Vagina (tissue), 2 donors: Measurements from ENCODE around the gene PLA2R1. TPM values are rescaled to one million over a fixed set of nuclear protein-coding genes. Genes with fewer than 3 reads are reported as not detected.
"Not testable (repeated sequence)": the region's sequence is repeated elsewhere in the genome, so short reads cannot be mapped to it uniquely, and the experiment has no call there.

Source experiments
- DNase-seq, 2 donors: peaks; one replicate each; pipeline ENCODE4 v3.0.0-alpha.2; 2017; ENCODE audit errors: extremely low spot score in 2 of 2
- H3K27ac ChIP-seq: fragments of 200-600 bp; sonication (generic); one replicate; pipeline ENCODE4 v1.5.1; 2019
- H3K27me3 ChIP-seq: fragments of 200-600 bp; sonication (generic); one replicate; pipeline ENCODE4 v1.5.1; 2019
- H3K36me3 ChIP-seq, 2 donors: fragments of 200-600 bp; sonication (generic); one replicate each; pipeline ENCODE4 v1.5.1; 2017 to 2019
- H3K4me1 ChIP-seq: fragments of 200-600 bp; sonication (generic); one replicate; pipeline ENCODE4 v1.5.1; 2019
- H3K4me3 ChIP-seq, 2 donors: fragments of 200-600 bp; sonication (generic); 1 replicate in 1 of 2; 2 replicates in 1 of 2; pipeline ENCODE4 v1.5.1; 2016 to 2019
- H3K9me3 ChIP-seq: fragments of 200-600 bp; sonication (generic); one replicate; pipeline ENCODE4 v1.5.1; 2019
- CTCF ChIP-seq, 3 experiments: fragments of 450-650 bp in 2 of 3; fragments of 200-600 bp in 1 of 3; sonication (generic) in 1 of 3; IDR thresholded peaks; one replicate each; pipeline ENCODE4 v1.5.1; 2017 to 2019; ENCODE audit warnings: antibody characterized with exemption in 3 of 3, mild to moderate bottlenecking in 2 of 3, moderate library complexity in 2 of 3
- POLR2A ChIP-seq, 2 donors: fragments of 450-650 bp; IDR thresholded peaks; one replicate each; pipeline ENCODE4 v1.6.1; 2017; ENCODE audit warnings: antibody characterized with exemption in 2 of 2, mild to moderate bottlenecking in 2 of 2, moderate library complexity in 2 of 2
- POLR2AphosphoS5 ChIP-seq, 2 donors: sonication (generic); formaldehyde crosslinking; IDR thresholded peaks; one replicate each; pipeline ENCODE4 v1.9.0; 2017; ENCODE audit warnings: antibody characterized with exemption in 2 of 2, mild to moderate bottlenecking in 2 of 2, low read depth in 1 of 2; ENCODE audit not compliant: insufficient read depth in 1 of 2
- intact Hi-C: fragments of 100-400 bp; cut with DNase I; formaldehyde crosslinking; loops from one replicate; pipeline ENCODE4 v1.15.1; 2023
- total RNA-seq: library from RNA; depleted of rRNA; stranded (reverse); fragments of >200 nt; gene quantifications from one replicate; pipeline ENCODE4 v1.2.3, GENCODE V29; 2016

PLA2R1 gene
- total RNA-seq, 1 donor from 2014 or later: 24.3 TPM

- Histone ChIP-seq H3K27ac (no peak overlapping the region), H3K36me3 (peaks cover 0 to 18% of the 10 kb centered on the region in 2 donors), H3K9me3 (no peaks in the 10 kb centered on the region), H3K27me3 (no peaks in the 10 kb centered on the region), H3K4me1 (no peaks in the 10 kb centered on the region), H3K4me3 (no peak overlapping the region)
- intact Hi-C loops: no loop called here
- no peak for DNase-seq
- no peak for TF ChIP-seq POLR2AphosphoS5 (IDR thresholded peaks at IDR 0.05; ENCODE audit: insufficient read depth in 1 of 2, low read depth in 1 of 2)
- no peak for TF ChIP-seq CTCF (IDR thresholded peaks at IDR 0.05)
- no peak for TF ChIP-seq POLR2A (IDR thresholded peaks at IDR 0.05)
These were observed 90.9 kb downstream of the PLA2R1 start for GRCh38 chr2:159971365-159972152.

GRCh38 chr2:159970548-159970947, 91.9 kb downstream of the PLA2R1 start:
- not testable (repeated sequence) for DNase-seq

GRCh38 chr2:159968279-159968900, 94.0 kb downstream of the PLA2R1 start:
- no peak for DNase-seq
- TF ChIP-seq CTCF (IDR thresholded peaks at IDR 0.05) (peak in 1 of 3 experiments; percentile 31), POLR2A (IDR thresholded peaks at IDR 0.05) (no peak)
- H3K4me3 ChIP-seq: no peak overlapping the region
- intact Hi-C loops: no loop called here
- H3K27ac ChIP-seq: no peak overlapping the region
- H3K9me3 ChIP-seq: no peaks in the 10 kb centered on the region
- H3K36me3 ChIP-seq: peaks cover 0 to 3% of the 10 kb centered on the region in 2 donors
- no peaks in the 10 kb centered on the region for H3K4me1 ChIP-seq
- no peaks in the 10 kb centered on the region for H3K27me3 ChIP-seq

More at GRCh38 chr2:159970548-159970947, 91.9 kb downstream of the PLA2R1 start:
- H3K4me3 ChIP-seq, H3K27me3 ChIP-seq, H3K9me3 ChIP-seq, H3K4me1 ChIP-seq, H3K27ac ChIP-seq, intact Hi-C loops: not testable (repeated sequence)
- H3K36me3 ChIP-seq: peaks cover 0 to 10% of the 10 kb centered on the region in 2 donors

- Histone ChIP-seq H3K4me1 (peaks cover 20% of the 10 kb centered on the region), H3K27me3 (no peaks in the 10 kb centered on the region), H3K27ac (no peak overlapping the region), H3K36me3 (no peaks in the 10 kb centered on the region), H3K9me3 (no peaks in the 10 kb centered on the region), H3K4me3 (no peak overlapping the region)
- TF ChIP-seq POLR2A (IDR thresholded peaks at IDR 0.05): no peak
- TF ChIP-seq CTCF (IDR thresholded peaks at IDR 0.05): no peak
- TF ChIP-seq POLR2AphosphoS5 (IDR thresholded peaks at IDR 0.05; ENCODE audit: insufficient read depth in 1 of 2, low read depth in 1 of 2): no peak
- no peak for DNase-seq
- intact Hi-C loops: no loop called here
These were observed 98.7 kb downstream of the PLA2R1 start for GRCh38 chr2:159963700-159964099.

GRCh38 chr2:159962513-159962912, 99.9 kb downstream of the PLA2R1 start:
- H3K4me1 ChIP-seq: peaks cover 20% of the 10 kb centered on the region
- H3K4me3 ChIP-seq, H3K9me3 ChIP-seq, intact Hi-C loops, DNase-seq, H3K36me3 ChIP-seq, H3K27me3 ChIP-seq, H3K27ac ChIP-seq: not testable (repeated sequence)

GRCh38 chr2:159961451-159961850, 101.0 kb downstream of the PLA2R1 start:
- Histone ChIP-seq H3K9me3 (no peaks in the 10 kb centered on the region), H3K27me3 (no peaks in the 10 kb centered on the region), H3K27ac (no peak overlapping the region), H3K36me3 (peaks cover 0 to 3% of the 10 kb centered on the region in 2 donors), H3K4me1 (peaks cover 20% of the 10 kb centered on the region), H3K4me3 (no peak overlapping the region)
- no peak for DNase-seq
- TF ChIP-seq POLR2AphosphoS5 (IDR thresholded peaks at IDR 0.05; ENCODE audit: insufficient read depth in 1 of 2, low read depth in 1 of 2): no peak
- no peak for TF ChIP-seq CTCF (IDR thresholded peaks at IDR 0.05)
- no peak for TF ChIP-seq POLR2A (IDR thresholded peaks at IDR 0.05)
- intact Hi-C loops: no loop called here
